HG02852 (cell line): Measurements from ENCODE around the gene ZNF185.

Experiments
- ATAC-seq: cut with Tn5 transposase; IDR thresholded peaks from one replicate; pipeline ENCODE4 v1.9.1; 2021; ENCODE audit warnings: mild to moderate bottlenecking, moderate library complexity; ENCODE audit not compliant: unreplicated experiment

Gene ZNF185

GRCh38 chrX:152945021-152945979 lies 47.4 kb downstream of the ZNF185 start:
- no peak for ATAC-seq

GRCh38 chrX:152946681-152947080 lies 48.8 kb downstream of the ZNF185 start:
- no peak for ATAC-seq
